GM12873 (cell line): ENCODE data around the gene ZNF419.

ENCODE experiments used
- CTCF ChIP-seq: IDR thresholded peaks from 2 replicates; pipeline ENCODE4 v1.5.1; 2012; ENCODE audit warnings: low read depth, mild to moderate bottlenecking, moderate library complexity, low read length, control low read depth; ENCODE audit not compliant: insufficient read depth; ENCODE audit errors: missing control alignments

Gene ZNF419

GRCh38 chr19:57512845-57513244 is 25.3 kb downstream of the ZNF419 start:
- TF ChIP-seq CTCF: no peak

- TF ChIP-seq CTCF: no peak
These were observed 27.7 kb downstream of the ZNF419 start for GRCh38 chr19:57515255-57515654.

GRCh38 chr19:57527136-57527881 is 39.8 kb downstream of the ZNF419 start, which contains the start of gene ZNF549:
Gene ZNF549, plus strand, starts transcription at chr19:57527356. Its CDS starts 218 bp downstream, at chr19:57527574.
- TF ChIP-seq CTCF: no peak

- TF ChIP-seq CTCF: no peak
These were observed 50.5 kb downstream of the ZNF419 start for GRCh38 chr19:57537953-57538547.
